ENCODE results near the gene TMTC4.

Gene TMTC4, protein sequence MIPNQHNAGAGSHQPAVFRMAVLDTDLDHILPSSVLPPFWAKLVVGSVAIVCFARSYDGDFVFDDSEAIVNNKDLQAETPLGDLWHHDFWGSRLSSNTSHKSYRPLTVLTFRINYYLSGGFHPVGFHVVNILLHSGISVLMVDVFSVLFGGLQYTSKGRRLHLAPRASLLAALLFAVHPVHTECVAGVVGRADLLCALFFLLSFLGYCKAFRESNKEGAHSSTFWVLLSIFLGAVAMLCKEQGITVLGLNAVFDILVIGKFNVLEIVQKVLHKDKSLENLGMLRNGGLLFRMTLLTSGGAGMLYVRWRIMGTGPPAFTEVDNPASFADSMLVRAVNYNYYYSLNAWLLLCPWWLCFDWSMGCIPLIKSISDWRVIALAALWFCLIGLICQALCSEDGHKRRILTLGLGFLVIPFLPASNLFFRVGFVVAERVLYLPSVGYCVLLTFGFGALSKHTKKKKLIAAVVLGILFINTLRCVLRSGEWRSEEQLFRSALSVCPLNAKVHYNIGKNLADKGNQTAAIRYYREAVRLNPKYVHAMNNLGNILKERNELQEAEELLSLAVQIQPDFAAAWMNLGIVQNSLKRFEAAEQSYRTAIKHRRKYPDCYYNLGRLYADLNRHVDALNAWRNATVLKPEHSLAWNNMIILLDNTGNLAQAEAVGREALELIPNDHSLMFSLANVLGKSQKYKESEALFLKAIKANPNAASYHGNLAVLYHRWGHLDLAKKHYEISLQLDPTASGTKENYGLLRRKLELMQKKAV

GRCh38 chr13:100674572-100674871 is at the start of gene TMTC4:
TSS of gene TMTC4 (minus strand) at chr13:100674795. CDS start at chr13:100670362, 4,433 bp downstream.
- TF ChIP-seq, protein P1, sequence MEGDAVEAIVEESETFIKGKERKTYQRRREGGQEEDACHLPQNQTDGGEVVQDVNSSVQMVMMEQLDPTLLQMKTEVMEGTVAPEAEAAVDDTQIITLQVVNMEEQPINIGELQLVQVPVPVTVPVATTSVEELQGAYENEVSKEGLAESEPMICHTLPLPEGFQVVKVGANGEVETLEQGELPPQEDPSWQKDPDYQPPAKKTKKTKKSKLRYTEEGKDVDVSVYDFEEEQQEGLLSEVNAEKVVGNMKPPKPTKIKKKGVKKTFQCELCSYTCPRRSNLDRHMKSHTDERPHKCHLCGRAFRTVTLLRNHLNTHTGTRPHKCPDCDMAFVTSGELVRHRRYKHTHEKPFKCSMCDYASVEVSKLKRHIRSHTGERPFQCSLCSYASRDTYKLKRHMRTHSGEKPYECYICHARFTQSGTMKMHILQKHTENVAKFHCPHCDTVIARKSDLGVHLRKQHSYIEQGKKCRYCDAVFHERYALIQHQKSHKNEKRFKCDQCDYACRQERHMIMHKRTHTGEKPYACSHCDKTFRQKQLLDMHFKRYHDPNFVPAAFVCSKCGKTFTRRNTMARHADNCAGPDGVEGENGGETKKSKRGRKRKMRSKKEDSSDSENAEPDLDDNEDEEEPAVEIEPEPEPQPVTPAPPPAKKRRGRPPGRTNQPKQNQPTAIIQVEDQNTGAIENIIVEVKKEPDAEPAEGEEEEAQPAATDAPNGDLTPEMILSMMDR (conservative IDR thresholded peaks at IDR 0.05) = no peak
- H3K27ac ChIP-seq = peak within 1 kb of the TSS; percentile 92

- peak overlapping the region; percentile 54 for H3K27ac ChIP-seq
- TF ChIP-seq, protein P1 (conservative IDR thresholded peaks at IDR 0.05) = no peak
Observed at GRCh38 chr13:100722517-100722916, 47.9 kb upstream of the TMTC4 start.

- H3K27ac ChIP-seq = peak overlapping the region; percentile 54
- TF ChIP-seq, protein P1 (conservative IDR thresholded peaks at IDR 0.05) = peak; percentile 89
Observed at GRCh38 chr13:100721885-100722512, 47.4 kb upstream of the TMTC4 start.

DNA sequence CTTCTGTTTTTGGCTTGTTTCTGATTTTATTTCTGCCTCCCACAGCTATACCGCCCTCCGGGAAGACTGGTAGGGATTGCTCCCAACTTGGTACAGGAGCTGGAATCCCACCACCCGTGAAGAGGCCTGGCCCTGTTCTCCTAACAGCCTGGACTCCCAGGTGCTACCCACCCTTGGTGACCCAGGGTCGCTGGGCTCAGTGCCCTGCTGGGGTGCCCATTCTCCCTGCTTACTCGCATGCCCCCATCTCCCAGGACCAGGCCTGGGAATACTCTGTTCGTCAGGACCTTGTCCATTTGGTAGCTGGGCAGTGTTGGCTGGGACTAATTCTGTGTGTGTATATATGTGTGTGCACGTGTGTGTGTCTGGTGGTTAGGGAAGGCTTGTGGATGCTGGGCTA is 41.0 kb upstream of the TMTC4 start:
- TF ChIP-seq, protein P1 (conservative IDR thresholded peaks at IDR 0.05) = no peak
- no peak overlapping the region for H3K27ac ChIP-seq

DNA sequence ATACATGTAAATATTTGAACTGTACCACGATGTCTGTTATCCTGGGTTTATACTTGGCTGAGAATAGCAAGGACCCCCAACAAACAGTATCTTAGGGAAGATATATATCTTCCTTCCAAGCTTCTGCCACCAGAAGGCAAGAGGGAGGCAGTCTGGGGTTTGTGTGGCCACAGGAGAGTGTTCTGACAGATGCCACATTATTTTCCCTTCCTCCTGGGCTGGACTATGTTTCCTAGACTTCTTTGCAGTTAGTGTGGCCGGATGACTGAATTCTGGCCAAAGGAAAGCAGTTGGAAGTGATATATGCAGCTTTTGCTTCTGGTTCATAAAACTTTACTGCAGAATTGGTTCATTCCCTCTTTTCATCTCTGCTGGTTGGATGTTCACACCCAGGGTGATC is 39.9 kb upstream of the TMTC4 start:
- TF ChIP-seq, protein P1 (conservative IDR thresholded peaks at IDR 0.05) = no peak
- no peak overlapping the region for H3K27ac ChIP-seq

- TF ChIP-seq, protein P1 (conservative IDR thresholded peaks at IDR 0.05) = no peak
- H3K27ac ChIP-seq = no peak overlapping the region
Observed at GRCh38 chr13:100710176-100710575, 35.6 kb upstream of the TMTC4 start.
